ENCODE data around the gene EEF1A2. TPM values are rescaled to one million over a fixed set of nuclear protein-coding genes. Genes with fewer than 3 reads are reported as not detected.

Gene EEF1A2
- polyA plus RNA-seq, 2 of the 4 experiments (the other 2 are of a cell fraction) = 16.3 to 129 TPM

DNA sequence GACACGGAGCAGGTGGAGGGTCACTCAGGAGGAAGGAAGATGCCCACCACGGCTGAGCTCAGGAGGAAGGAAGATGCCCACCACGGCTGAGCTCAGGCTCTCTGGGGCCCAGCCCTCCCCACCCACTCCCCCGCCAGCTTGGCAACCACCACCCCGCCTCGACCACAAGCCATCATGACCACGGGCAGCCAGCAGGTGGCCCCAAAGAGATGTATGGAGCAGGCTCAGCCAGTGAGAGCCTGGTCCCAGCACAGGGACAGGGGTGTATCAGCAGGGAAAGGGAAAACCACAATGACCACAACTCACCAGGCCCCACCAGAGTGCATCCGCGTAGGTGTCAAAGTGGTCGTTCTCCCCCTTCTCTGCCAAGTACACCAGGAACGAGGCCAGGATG lies 56.8 kb downstream of the EEF1A2 start:
- no peaks in the 10 kb centered on the region; the same call in 2 of the 3 replicates for H3K9me3 ChIP-seq
- peak; percentile 55 to 57 for DNase-seq (ENCODE audit: low read depth in 1 of 2, low spot score in 1 of 2)
- ChIA-PET POLR2A (interaction anchor here (0.9 kb wide), 1 partner anchor 78 kb away, joined by 4 read pairs; no protein-coding TSS in a partner anchor), CTCF (interaction anchor here (0.6 to 1.7 kb wide), 9 partner anchors 10 to 134 kb away, joined by 3 to 8 read pairs (median 4); partner anchors contain the start of gene PTK6)
- WGBS (ENCODE audit: missing lambda C conversion rate) = 16% methylated on average over 5 of the region's 11 CpGs
- no peak overlapping the region for H3K4me3 ChIP-seq
- TF ChIP-seq, protein P1, sequence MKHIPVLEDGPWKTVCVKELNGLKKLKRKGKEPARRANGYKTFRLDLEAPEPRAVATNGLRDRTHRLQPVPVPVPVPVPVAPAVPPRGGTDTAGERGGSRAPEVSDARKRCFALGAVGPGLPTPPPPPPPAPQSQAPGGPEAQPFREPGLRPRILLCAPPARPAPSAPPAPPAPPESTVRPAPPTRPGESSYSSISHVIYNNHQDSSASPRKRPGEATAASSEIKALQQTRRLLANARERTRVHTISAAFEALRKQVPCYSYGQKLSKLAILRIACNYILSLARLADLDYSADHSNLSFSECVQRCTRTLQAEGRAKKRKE (CRISPR knock-in tag; IDR thresholded peaks at IDR 0.05; ENCODE audit: low read depth) = no peak
- TF ChIP-seq, protein P2, sequence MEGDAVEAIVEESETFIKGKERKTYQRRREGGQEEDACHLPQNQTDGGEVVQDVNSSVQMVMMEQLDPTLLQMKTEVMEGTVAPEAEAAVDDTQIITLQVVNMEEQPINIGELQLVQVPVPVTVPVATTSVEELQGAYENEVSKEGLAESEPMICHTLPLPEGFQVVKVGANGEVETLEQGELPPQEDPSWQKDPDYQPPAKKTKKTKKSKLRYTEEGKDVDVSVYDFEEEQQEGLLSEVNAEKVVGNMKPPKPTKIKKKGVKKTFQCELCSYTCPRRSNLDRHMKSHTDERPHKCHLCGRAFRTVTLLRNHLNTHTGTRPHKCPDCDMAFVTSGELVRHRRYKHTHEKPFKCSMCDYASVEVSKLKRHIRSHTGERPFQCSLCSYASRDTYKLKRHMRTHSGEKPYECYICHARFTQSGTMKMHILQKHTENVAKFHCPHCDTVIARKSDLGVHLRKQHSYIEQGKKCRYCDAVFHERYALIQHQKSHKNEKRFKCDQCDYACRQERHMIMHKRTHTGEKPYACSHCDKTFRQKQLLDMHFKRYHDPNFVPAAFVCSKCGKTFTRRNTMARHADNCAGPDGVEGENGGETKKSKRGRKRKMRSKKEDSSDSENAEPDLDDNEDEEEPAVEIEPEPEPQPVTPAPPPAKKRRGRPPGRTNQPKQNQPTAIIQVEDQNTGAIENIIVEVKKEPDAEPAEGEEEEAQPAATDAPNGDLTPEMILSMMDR (IDR thresholded peaks at IDR 0.05) = peak; percentile 14; the same call in 2 of the 3 replicates
- TF ChIP-seq NPAS2 (CRISPR knock-in tag; IDR thresholded peaks at IDR 0.05; ENCODE audit: borderline replicate concordance) (no peak), RAD21 (conservative IDR thresholded peaks at IDR 0.05 in 1 of 2, IDR thresholded peaks at IDR 0.05 in 1 of 2) (peak in 1 of 2 experiments; percentile 53; a peak in 2 of 5 replicates)
- TF ChIP-seq, protein P3, sequence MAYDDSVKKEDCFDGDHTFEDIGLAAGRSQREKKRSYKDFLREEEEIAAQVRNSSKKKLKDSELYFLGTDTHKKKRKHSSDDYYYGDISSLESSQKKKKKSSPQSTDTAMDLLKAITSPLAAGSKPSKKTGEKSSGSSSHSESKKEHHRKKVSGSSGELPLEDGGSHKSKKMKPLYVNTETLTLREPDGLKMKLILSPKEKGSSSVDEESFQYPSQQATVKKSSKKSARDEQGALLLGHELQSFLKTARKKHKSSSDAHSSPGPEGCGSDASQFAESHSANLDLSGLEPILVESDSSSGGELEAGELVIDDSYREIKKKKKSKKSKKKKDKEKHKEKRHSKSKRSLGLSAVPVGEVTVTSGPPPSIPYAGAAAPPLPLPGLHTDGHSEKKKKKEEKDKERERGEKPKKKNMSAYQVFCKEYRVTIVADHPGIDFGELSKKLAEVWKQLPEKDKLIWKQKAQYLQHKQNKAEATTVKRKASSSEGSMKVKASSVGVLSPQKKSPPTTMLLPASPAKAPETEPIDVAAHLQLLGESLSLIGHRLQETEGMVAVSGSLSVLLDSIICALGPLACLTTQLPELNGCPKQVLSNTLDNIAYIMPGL (CRISPR knock-in tag; IDR thresholded peaks at IDR 0.05; ENCODE audit: borderline replicate concordance) = no peak
- TF ChIP-seq, protein P4, sequence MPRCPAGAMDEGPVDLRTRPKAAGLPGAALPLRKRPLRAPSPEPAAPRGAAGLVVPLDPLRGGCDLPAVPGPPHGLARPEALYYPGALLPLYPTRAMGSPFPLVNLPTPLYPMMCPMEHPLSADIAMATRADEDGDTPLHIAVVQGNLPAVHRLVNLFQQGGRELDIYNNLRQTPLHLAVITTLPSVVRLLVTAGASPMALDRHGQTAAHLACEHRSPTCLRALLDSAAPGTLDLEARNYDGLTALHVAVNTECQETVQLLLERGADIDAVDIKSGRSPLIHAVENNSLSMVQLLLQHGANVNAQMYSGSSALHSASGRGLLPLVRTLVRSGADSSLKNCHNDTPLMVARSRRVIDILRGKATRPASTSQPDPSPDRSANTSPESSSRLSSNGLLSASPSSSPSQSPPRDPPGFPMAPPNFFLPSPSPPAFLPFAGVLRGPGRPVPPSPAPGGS (IDR thresholded peaks at IDR 0.05) = no peak
- no peak overlapping the region for H3K27ac ChIP-seq
- ATAC-seq = peak; percentile 47 to 86; a peak in 5 of 6 replicates
- H3K4me1 ChIP-seq = no peaks in the 10 kb centered on the region
- no peak overlapping the region for H3K4me2 ChIP-seq
- no peak for FAIRE-seq

DNA sequence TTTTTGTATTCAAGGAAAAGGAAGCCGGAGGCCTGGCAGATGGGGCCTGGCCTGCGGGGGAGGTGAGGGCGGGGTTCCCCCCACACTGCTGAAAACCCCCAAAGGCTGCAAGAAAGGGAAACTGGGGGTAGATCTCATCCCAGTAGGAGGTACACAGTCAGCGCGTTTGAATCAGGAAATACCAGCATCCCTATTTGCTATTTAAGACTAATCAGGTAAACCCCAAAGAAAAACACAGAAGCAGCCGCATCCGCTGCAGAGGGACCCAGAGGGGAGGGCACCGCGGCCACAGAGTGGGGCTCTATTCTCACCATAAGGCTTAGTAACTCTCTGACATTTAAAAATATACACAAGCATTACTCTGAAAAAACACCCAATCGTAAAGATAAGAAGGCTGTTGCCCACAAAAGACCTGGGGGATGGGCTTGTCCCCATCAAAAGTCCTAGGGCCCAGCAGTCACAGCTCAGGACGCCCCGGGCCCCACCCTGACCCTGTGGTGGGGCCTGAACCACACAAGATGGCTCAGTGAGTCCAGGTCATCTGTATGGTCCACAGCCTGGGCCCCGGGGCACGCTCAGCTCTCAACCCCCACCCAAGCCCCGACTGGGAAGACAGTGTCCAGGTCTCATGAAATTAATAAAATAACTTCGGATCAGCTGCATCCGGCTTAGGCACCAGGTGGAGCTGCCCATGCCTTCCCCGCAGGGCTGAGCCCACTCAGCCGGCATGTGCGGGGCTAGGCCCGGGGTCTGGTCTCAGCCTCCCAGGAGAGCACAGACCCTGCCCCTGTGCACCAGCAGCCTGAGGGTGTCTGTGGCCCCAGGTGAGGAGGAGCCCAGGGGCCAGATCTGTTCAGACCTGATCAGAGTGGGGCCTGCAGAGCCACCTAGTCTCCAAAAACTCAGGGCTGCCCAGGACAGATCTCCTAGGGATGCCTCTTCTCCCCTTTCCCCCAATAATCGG lies 57.5 kb downstream of the EEF1A2 start:
- Histone ChIP-seq H3K27ac (no peak overlapping the region), H3K4me1 (no peaks in the 10 kb centered on the region), H3K4me2 (no peak overlapping the region), H3K9me3 (no peaks in the 10 kb centered on the region; the same call in 2 of the 3 replicates), H3K4me3 (no peak overlapping the region)
- ATAC-seq = peak in 1 of 2 experiments; percentile 23; a peak in 2 of 6 replicates
- DNase-seq (ENCODE audit: low read depth in 1 of 2, low spot score in 1 of 2) = no peak
- TF ChIP-seq FOSL2 (IDR thresholded peaks at IDR 0.05) (no peak), FOSL2 (CRISPR knock-in tag; IDR thresholded peaks at IDR 0.05) (no peak), TP53 (CRISPR knock-in tag; IDR thresholded peaks at IDR 0.05) (no peak), JUN (IDR thresholded peaks at IDR 0.05) (no peak), RFX5 (IDR thresholded peaks at IDR 0.05) (no peak), CHD2 (IDR thresholded peaks at IDR 0.05; ENCODE audit: low read length, partially characterized antibody) (no peak), CBX2 (IDR thresholded peaks at IDR 0.05; ENCODE audit: borderline replicate concordance, low read depth) (no peak), HOXB13 (CRISPR knock-in tag; IDR thresholded peaks at IDR 0.05; ENCODE audit: low read depth) (no peak), RARB (CRISPR knock-in tag; IDR thresholded peaks at IDR 0.05) (no peak), MAZ (IDR thresholded peaks at IDR 0.05; ENCODE audit: borderline replicate concordance, low read depth, low read length) (no peak), FOSB (CRISPR knock-in tag; IDR thresholded peaks at IDR 0.05) (no peak), SMC3 (IDR thresholded peaks at IDR 0.05) (no peak), POLR2A (IDR thresholded peaks at IDR 0.05; ENCODE audit: low read length) (no peak), FOXS1 (CRISPR knock-in tag; IDR thresholded peaks at IDR 0.05) (no peak), RCOR1 (IDR thresholded peaks at IDR 0.05; ENCODE audit: low read depth, low read length) (no peak), JUNB (IDR thresholded peaks at IDR 0.05) (no peak)
- TF ChIP-seq, protein P5, sequence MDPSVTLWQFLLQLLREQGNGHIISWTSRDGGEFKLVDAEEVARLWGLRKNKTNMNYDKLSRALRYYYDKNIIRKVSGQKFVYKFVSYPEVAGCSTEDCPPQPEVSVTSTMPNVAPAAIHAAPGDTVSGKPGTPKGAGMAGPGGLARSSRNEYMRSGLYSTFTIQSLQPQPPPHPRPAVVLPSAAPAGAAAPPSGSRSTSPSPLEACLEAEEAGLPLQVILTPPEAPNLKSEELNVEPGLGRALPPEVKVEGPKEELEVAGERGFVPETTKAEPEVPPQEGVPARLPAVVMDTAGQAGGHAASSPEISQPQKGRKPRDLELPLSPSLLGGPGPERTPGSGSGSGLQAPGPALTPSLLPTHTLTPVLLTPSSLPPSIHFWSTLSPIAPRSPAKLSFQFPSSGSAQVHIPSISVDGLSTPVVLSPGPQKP (IDR thresholded peaks at IDR 0.05; ENCODE audit: low read depth, low read length) = no peak
- TF ChIP-seq, protein P6, sequence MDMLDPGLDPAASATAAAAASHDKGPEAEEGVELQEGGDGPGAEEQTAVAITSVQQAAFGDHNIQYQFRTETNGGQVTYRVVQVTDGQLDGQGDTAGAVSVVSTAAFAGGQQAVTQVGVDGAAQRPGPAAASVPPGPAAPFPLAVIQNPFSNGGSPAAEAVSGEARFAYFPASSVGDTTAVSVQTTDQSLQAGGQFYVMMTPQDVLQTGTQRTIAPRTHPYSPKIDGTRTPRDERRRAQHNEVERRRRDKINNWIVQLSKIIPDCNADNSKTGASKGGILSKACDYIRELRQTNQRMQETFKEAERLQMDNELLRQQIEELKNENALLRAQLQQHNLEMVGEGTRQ (IDR thresholded peaks at IDR 0.05) = no peak
- no peak for FAIRE-seq
- ChIA-PET CTCF (interaction anchor here (0.9 to 1.7 kb wide), 7 partner anchors 10 to 96 kb away, joined by 3 to 8 read pairs (median 4); partner anchors contain the start of gene PTK6), POLR2A (interaction anchor here (0.9 kb wide), 1 partner anchor 79 kb away, joined by 4 read pairs; no protein-coding TSS in a partner anchor)
- WGBS (ENCODE audit: missing lambda C conversion rate) = 62% methylated on average over 20 of the region's 22 CpGs
